Limb (tissue), 2 donors: ENCODE measurements around the gene GOLGA6L7.
"Not testable (repeated sequence)": the region's sequence is repeated elsewhere in the genome, so short reads cannot be mapped to it uniquely, and the experiment has no call there.

Experiments
- DNase-seq, 2 donors: peaks; one replicate each; pipeline ENCODE4 v3.0.0-alpha.2; 2016; ENCODE audit errors: extremely low spot score in 2 of 2

The GOLGA6L7 gene

DNA sequence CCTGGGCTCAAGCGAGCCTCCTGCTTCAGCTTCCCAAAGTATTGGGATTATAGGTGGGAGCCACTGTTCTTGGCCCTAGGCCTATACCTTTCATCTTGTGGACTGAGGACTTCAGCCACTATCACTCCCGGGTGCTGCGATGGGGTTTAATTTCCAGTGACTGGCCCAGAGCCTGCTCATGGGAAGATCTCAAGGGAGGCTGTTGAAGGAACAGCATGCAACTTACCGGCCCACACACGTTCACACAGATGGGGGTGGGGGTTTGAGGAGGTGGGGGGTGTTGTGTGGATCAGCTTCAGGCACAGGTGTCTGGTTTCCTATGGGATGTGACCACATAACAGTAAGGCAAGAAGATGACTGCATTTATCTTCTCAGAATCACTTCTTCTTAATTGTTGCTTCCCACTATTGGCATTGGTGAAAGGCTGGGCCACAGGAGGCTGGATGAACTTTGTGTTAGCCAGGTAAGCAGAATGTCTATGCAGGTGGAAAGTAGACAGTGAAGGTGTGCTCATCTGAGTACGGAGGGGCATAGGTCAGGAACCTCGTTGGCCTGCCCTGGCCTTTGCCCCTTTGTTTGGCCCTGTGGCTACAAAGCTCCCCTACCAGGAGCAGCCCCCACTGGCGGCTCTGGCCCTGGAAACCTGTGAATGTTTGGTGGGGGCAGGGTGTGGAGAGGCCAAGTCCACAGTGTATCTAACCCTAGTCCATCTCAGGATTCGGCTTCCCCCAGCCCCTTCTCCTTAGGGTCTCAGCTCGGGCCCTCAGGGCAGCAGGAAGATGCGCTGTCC lies 35.9 kb upstream of the GOLGA6L7 start:
- DNase-seq: no peak

DNA sequence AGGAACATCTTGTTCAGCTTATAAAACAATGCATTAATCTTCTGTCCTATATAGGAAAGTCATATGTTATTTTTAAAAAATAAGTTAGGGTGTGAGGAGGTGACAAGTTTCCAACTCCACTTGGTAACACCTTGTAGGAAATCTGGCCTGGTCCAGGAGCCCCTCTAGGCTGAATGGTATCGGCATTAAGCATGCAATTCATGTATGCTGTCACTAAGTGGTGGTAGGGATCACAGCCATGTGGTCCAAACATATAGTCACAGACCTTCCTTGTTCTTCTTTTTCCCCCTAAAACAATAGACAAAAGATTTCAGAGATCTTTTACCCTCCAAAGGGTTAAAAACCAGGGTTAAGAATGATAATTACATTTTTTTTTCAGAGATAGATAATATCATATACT lies 33.2 kb upstream of the GOLGA6L7 start:
- DNase-seq: no peak

DNA sequence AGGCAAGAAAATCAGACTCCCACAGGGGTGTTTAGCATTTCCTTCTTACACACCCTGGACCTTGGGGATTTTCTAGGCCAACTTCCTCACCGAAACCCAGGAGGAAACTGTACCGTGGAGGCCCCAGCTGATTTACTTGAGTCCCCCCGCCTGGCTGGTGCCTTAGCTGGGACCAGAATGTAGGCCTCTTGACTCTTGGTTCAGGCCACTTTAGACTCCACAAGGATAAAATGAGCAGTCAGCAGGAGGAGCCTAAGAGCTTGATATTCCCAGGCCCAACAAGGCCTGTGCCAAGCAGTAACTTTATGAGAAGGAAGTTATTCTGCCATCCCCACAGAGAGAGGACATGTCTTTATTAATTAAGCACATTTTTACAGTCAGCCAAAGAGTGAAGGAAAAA lies 32.7 kb upstream of the GOLGA6L7 start:
- no peak for DNase-seq

DNA sequence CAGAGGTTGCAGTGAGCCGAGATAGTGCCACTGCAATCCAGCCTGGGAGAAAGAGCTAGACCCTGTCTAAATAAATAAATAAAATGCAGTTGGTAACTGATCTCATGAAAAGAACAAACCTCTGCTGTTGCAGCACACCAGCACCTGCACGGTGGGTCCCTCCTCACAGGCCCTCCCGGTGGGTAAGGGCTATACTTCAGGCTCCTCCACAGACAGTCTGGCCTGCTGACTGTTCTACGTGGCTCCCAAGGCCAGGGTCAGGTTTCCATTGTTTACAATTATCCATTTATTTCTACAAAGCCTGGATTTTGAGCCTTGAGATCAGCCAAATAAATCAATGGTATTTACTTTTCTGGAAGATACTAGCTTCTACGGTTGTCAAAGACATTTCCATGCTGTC lies 32.2 kb upstream of the GOLGA6L7 start:
- no peak for DNase-seq

DNA sequence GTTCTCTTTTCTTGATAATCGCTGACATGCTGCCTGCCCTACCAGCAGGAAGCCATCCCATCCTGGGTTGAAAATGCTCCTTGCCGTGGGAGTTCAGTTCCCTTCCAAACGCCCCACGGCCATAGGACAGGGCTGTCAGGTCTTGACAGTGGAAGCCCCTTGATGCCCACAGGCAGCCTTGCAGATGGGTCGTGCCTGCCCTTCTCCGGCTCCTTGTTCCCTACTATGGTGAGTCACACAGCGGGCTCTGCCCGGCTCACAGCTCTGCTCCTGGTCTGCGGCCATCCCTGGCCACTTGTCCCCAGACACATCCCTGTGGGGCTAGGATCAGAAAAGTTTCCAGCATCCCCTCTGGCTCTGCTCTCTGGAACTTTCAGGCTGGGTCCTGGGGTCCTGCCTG lies 31.1 kb upstream of the GOLGA6L7 start:
- DNase-seq: no peak

DNA sequence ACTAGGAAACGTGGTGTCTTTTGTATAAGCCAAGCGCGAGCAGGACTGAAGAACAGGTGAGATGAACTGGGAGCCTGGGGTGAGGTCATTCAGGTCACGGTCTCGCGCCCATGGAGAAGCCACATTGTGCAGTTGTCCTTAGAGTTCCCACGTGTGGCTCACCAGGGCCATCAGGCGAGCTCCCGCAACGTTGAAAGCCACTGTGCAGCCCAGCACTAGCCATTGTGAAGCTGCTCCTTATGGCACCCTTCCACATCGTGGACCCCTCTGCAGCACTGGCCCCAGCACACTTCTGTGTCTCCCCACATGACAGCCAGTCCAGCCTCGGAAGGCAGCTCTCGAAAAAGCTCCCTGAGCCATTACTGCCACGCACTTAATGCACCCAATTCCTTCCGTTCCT lies 29.8 kb upstream of the GOLGA6L7 start:
- no peak for DNase-seq

DNA sequence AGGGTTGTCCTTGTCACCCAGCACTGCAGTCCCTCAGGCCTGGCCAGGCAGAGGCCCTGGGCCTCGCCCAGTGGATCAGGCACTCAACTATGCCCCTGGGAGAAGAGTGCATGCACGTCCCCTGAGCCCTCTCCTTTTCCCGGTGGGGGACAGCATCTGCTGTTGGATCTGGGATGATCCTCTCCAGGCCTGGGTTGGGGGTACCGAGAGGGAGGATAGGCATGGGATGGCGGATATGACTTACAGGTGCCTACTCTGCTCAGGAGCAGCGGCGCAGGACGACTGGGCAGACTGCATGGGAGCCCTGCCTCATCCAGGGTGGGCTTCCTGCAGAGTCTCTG lies 28.4 kb upstream of the GOLGA6L7 start:
- DNase-seq: no peak

DNA sequence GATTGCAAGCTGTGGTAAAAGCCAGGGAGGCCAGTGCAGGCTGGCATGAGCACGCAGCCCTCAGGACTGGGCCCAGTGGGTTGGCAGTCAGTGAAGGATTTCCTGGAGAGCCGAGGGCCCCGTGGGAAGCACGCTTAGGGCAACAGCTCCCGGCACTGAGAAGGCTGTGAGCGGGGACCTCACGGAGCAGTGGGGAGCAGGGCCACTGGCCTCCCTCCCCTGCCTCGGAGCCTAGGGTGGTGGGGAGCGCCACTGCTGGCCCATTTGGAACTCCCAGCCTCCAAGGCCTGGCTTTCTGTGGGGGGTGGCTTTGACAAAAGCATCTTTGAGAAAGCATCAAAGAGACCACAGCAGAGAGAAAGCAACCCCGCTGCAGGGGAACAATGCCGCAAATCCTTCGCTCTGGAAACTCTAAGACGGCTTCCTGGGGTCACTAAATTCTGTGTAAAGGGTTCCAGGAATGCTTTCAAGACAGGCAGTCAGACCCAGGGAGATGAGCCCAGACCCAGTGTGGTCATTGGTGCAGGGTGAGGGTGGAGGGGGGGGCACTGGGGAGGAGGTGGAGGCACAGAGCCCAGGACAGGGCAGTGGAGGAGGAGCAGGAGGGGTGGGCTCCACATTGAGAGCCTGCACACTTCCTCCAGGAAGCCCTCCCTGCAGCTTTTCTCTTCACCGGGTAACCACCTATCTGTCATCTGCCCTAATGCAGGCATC lies 27.8 kb upstream of the GOLGA6L7 start:
- DNase-seq: no peak

DNA sequence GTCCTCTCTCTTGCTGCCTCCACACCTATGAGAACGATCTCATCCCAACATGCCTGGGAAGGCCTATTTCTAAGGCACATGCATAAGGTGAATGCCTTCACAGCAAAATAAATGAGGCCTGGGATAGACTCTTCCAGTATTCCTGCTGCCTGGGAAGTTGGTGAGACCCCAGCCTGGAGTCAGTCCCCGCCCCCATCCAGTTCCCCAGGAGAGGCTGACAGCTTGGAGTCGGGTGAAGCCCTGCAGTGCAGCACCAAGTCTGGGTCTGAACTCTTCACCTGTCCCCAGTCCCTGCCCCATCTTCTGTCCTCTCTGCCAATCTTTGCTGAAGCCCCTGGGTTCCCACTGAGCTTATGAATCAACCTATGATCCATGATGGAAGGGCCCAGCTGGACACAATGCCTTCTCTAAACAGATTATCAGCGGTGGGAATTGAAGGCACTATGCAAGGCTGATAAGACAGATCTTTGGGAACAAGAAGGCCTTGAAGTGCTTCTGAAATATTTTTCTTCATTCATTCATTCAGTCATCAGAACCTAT lies 27.1 kb upstream of the GOLGA6L7 start:
- DNase-seq: no peak

DNA sequence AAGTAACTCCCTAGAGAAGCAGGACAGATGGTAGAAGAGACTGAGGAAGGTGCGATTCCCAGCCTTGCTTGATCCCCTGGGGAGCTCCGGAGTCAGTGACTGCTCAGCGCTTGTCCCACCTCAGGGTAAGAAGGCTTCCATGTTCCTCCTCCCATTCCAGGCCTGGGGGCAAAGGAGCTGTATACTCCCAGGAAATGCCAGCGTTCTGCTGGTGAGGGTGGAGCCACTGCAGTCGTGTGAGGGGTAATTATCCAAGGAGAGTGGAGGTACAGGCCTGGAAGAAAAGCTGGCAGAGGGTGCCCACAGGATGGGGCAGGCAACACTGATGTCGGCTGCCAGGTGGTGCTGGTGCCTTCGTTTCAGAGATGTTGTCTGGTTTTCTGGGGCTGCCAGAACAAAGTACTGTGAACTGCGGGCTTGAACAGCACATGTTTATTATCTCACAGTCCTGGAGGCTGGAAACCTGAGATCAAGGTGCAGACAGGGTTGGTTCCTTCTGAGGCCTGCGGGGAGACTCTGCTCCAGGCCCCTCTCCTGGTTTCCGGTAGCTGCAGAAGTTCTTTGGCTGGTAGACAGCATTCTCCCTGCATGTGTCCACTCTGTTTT lies 25.2 kb upstream of the GOLGA6L7 start:
- DNase-seq: no peak

DNA sequence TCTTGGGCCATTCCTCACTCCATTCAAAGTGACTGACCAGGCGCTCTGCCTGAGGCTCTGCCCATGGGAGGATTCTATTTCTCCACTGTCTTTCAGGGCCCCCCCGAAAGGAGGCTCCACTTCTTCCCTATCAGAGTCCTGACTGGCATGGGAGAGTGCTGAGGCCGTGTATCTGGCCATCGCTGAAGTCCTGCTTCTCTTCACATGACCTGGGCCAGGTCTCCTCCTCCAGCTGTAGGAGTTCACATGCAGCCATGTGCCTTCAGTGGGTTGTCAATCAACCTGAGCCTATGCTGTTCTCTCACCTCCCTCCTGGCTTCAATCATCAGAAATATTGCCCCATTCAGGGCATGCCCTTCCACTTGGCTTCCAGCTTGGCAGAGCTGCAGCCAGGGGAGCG lies 24.6 kb upstream of the GOLGA6L7 start:
- DNase-seq: no peak

DNA sequence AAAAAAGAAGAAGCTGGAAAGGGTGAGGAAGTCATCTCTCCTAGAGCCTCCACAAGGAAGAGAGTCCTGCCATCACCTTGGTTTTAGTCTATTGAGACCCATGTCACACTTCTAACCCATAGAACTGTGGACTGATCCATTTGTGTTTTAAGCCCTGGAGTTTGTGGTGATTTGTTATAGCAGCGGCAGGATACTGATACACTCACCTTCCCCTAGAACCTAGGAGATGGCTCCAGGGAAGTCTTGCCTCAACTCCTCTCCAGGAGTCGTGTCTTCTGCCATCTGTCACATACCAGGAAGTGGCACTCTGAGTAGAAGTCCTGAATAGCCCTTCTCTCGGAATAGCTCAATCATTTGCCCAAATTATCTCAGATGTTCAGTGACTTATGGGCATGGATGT lies 22.7 kb upstream of the GOLGA6L7 start:
- no peak for DNase-seq

DNA sequence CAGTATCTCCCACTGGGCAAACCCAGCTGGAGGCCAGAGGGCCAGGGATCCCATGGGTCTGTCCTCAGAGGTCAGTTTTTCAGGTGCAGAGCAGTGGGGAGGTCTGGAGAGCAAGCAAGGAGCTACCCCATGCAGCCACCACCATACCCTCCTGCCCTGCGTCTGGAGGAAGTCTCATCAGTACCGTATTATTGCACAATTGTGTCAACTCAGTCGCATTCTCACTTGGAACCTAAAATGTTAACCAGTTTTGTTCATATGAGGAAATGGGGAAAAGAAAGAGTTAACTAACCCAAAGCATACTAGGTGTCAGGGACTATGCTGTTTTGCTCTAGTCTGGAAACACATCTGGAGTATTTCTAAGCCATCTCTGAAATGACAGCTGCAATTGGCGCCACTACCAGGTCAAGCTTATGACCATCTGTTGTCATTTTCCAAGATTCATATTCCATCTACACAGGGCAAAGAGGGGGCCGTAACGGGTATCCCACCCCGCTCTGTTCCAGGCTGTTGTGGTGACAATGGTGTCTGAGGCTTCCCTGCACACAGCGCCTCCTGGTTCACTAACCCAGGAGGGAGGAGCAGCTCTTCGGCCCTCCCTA lies 20.4 kb upstream of the GOLGA6L7 start:
- DNase-seq: no peak

DNA sequence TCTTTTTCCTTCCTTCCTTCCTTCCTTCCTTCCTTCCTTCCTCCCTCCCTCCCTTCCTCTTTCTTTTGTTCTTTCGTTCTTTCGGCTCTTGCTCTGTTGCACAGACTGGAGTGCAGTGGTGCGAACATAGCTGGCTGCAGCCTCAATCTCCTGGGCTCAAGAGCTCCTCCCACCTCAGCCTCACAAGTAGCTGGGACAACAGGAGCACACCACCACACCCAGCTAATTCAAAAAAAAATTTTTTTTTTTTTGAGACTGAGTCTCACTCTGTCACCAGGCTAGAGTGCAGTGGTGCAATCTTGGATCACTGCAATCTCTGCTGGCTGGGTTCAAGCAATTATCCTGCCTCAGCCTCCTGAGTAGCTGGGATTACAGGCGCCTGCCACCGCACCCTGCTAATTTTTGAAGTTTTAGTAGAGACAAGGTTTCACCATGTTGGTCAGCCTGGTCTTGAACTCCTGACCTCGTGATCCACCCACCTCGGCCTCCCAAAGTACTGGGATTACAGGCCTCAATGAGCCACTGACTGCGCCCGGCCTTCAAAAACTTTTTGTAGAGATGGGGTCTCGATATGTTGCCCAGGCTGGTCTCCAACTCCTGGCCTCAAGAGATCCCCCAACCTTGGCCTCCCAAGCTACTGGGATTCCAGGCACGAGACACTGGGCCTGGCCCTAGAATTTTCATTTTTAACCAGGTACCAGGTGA lies 13.3 kb upstream of the GOLGA6L7 start:
- not testable (repeated sequence) for DNase-seq

DNA sequence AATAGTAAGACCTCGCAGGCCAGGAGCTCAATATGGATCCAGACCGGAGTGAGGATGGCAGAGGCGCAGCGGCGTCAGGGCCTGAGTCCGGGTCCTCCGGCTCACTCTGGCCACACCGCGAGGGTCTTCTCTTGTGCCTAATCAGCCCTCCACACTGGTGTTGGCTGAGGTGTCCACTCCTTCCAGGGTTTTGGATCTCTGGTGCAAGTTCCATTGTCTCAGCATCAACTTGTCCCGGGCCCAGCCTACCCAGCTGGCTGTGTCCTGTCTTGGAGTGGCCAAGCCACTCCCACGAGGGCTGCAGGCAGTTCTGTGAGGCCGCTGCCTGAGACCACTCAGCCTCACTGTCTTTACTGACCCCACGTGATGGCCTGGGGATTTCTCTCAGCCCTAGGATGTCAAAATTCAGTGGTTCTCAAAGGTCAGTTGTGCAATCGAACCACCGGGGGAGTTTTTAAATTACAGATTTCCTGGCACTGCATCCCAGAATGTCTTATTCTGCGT lies 12.6 kb upstream of the GOLGA6L7 start:
- DNase-seq: no peak

DNA sequence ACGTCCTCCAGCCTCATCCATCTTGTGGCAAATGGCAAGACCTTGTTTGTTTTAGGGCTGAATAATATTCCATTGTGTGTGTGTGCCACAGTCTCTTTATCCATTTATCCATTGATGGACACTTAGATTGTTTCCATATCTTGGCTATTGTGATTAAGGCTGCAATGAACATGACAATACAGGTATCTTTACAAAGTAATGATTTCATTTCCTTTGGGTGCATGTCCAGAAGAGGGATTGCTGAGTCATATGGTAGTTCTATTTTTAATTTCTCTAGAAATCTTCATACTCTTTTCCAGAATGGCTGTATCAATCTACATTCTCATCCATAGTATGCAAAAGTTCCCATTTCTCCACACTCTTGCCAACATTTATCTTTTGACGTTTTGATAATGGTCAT lies 6.1 kb upstream of the GOLGA6L7 start:
- not testable (repeated sequence) for DNase-seq

DNA sequence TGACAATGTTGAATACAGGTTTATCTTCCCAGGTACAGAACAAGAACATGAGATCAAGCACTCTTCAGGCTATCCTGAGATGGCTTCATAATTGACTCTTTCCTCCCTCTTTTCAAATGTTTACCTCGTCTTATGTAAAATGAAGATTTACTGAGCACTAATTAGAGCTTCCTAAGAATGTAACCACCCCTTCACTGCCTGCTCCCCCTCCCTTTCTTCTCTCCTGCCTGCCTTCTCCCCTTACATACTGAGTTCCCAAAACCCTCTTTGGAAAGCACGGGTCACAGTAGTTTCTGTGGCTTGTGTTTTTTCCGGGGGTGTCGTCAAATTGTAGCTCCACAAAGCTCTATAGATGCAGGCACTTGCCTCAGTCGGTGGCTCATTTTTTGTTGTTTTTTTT lies 5.2 kb upstream of the GOLGA6L7 start:
- DNase-seq: not testable (repeated sequence)

DNA sequence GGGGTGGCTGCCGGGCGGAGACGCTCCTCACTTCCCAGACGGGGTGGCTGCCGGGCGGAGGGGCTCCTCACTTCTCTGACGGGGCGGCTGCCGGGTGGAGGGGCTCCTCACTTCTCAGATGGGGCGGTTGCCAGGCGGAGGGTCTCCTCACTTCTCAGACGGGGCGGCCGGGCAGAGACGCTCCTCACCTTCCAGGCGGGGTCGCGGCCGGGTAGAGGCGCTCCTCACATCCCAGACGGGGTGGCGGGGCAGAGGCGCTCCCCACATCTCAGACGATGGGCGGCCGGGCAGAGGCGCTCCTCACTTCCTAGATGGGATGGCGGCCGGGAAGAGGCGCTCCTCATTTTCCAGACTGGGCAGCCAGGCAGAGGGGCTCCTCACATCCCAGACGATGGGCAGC lies 1.3 kb upstream of the GOLGA6L7 start:
- not testable (repeated sequence) for DNase-seq

DNA sequence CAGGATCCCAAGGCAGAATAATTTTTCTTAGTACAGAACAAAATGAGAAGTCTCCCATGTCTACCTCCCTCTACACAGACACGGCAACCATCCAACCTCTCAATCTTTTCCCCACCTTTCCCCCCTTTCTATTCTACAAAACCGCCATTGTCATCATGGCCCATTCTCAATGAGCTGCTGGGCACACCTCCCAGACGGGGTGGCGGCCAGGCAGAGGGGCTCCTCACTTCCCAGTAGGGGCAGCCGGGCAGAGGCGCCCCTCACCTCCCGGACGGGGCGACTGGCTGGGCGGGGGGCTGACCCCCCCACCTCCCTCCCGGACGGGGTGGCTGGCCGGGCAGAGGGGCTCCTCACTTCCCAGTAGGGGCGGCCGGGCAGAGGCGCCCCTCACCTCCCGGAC lies 827 bp upstream of the GOLGA6L7 start:
- not testable (repeated sequence) for DNase-seq

DNA sequence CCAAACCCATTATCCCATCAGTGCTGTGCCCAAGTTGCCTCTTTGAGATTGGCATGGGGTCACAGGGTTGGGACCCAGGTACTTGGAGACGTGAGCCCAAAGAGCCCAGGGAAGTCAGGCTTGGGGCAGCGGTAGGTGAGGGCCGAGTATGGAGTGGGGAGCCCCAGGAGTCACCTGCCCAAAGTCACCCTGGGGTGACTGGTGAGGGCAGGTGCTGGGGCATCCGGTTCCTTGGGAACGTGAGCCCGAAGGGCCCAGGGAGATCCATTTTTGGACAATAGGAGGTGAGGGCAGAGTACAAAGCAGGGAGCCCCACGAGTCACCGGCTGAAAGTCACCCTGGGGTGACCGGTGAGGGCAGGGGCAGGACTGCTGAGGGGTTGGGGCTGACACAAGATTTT lies 485 bp downstream of the GOLGA6L7 start:
- DNase-seq: not testable (repeated sequence)

DNA sequence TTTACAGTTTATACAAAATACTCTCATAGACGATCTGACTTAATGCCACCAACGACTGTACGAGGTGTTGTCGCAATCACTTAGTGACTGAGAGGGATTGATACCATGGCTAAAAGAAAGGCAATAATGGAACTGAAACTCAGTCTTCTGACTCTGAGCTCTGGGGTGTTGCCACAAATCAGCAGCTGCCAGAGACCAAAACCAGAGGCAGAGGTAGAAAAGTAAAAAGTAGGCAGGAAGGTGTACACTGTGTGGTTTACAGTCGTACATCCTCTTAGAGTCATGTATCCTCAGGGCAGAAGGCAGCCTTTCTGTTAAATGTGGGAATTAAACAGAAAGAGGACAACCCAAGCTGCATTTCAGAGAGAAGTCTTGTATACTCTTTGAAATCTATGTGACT lies 1.2 kb downstream of the GOLGA6L7 start:
- not testable (repeated sequence) for DNase-seq
